ENCODE data around the gene ACCSL.
A peak's percentile ranks its signal among the peaks of the same experiment; 100 is the strongest.

The ACCSL gene

DNA sequence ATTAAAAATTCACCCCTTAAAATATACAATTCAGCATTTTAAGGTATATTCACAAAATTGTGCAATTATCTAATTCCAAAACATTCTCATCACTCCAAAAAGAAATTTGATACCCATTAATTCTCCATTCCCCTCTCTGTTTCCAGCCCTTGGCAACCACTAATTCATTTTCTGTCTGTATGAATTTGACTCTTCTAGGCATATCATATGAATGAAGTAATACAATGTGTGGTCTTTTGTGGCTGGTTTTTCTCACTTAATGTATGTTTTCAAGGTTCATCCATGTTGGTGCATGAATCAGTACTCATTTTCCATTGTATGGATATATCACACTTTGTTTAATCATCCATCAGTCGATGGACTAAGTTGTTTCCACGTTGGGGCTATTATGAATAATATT, 29.0 kb upstream of the ACCSL start:
- DNase-seq: no peak

DNA sequence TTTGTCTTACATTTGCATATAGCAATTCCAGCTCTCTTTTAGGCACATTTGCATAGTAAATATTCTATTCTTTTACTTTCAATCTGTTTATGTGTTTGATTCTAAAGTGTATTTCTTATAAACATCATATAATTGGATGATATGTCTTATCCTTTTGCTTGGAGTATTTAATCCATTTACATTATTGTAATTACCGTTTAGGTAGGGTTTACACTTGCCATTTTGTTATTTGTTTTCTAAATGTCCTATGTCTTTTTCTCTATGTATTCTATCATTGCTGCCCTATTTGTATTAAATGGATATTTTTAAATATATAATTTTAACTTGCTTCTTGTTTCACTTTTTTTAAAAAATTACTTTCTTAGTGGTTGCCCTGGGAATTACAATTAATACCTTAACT, 22.8 kb upstream of the ACCSL start:
- no peak for DNase-seq

DNA sequence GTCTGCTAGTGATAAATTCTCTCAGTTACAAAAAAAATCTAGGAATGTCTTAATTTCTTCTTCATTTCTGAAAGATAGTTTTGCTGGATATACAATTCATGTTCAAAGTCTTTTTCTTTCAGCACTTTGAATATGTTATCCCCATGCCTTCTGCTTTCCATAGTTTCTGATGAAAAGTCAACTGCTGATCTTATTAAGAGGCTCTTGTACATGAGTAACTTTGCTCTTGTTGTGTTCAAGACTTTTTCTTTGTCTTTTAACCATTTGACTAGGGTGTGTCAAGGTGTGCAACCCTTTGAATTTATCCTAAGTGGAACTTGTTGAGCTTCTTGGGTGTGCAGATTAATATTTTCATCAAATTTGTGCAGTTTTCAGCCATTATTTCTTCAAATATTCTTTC, 22.1 kb upstream of the ACCSL start:
- DNase-seq: no peak

DNA sequence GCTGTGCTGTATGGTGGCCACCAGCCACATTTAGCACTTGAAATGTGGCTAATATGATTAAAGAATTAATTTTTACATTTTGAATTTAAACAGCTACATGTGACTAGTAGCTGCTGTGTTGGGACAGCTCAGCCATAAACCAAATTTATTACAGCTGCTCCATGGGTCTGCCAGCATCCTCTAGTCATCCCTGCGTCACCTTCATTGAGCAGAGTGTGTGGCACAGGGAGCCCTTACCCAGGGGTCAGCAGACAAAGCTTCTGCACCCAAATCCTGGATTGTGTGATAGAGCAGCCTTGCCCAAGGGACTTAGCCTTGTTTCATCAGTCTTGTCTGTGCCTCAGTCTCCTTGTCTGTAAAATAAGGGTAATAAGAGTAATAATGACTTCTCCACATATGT, 19.4 kb upstream of the ACCSL start:
- no peak for DNase-seq

DNA sequence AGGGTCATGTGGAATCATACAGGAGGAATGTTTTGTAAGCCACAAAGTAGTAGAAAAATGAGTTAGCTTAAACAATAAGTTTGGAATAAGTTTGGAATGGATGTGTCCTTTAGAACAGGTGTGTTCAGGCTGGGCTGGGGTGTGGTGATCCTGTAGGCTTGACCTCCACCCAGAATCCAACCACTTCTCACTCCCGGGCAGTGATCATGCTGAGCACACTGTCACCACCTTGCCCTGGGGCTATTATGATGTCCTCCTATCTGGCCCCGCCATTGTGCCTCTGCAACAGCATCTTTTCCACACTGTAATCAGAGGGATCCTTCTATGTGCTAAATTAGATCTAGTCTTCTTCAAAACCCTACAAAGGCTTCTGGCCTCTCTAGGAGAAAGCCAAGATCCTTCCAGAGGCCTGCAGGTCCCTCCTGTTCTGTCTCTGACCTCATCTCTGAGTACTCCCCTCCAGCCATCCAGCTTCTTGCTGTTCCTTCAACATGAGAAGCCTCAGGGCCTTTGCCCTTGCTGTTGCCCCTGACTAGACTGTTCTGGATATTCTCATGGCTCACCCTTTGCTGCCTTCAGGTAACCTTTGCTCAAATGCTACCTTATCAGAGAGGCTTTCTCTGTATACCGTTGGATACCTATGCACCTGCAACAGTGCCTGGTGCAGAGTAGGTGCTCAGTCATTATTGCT, 18.8 kb upstream of the ACCSL start:
- no peak for DNase-seq

DNA sequence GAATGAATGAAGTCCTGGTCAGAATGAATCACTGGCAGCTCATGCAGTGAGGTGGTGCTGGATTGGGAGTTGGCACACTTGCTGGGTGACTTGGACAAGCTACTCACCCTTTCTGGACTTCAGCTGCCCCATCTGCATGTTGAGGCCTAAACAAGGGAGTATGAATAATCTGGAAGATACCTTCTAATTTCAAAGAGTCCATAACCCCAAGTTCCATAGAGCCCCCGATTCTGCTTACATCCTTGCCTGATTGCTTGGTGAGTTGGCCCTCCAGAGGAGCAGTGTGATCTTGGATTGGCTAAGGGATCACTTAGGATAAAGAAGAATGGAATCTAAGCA, 18.3 kb upstream of the ACCSL start:
- DNase-seq: no peak

DNA sequence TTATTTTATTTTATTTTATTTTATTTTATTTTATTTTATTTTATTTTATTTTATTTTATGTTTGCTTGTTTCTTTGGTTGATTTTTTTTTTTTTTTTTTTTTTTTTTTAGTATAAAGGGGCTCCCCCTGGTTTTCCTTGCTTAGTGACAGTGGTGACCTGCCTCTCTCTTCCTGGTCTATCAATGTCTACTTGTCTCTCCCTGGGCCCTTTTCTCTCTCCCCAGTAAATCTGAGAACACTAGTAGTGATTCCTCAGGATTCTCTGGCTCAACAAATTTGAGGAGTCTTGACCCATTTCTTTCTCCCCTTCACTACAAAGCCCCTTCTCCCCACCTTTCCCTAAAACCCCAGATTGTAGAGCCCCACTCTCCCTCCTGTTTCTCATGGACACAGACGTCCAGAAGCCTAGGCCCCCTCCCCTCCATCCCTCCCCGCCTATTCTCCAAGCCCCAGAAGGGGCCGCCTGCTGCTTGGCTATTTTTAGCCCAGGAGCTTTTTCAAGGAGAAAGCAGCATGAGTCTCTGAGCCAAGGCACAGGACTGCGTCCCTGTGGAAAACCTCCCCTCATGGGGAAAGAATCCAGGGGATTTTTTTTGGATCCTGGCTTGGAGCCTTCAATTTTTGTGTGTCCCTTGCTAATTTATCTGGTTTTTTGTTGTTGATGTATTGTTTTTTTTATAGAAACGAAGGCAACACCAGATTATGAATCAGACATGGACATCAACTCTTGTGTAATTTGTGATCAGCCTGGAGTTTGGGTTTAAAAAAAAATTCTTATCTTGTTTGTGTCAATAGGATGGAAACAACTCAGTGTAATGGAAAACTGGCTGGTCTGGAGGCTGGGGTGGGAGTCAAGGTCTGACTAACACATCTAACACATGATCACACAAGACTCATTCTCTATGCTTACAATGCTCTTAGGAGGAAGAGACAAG, 17.5 kb upstream of the ACCSL start:
- DNase-seq: no peak

DNA sequence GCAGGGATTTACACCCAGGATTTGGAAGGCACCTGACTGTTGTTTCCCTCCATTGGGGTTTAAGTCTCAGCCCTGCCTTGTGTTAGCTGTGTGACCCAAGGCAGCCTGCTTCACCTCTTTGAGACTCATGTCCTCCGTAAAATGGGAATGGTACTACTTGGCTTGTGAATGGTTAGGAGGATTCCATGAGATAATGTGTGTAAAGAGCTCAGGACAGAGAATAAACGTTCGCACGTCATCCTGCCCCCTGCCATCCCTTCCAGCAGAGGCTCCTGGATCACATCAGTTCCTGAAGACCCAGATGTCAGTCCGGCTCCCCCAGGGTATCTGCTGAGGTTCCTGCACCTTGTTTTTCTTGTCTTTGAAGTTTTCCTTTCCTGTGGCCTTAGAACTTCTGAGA, 16.8 kb upstream of the ACCSL start:
- DNase-seq: no peak

DNA sequence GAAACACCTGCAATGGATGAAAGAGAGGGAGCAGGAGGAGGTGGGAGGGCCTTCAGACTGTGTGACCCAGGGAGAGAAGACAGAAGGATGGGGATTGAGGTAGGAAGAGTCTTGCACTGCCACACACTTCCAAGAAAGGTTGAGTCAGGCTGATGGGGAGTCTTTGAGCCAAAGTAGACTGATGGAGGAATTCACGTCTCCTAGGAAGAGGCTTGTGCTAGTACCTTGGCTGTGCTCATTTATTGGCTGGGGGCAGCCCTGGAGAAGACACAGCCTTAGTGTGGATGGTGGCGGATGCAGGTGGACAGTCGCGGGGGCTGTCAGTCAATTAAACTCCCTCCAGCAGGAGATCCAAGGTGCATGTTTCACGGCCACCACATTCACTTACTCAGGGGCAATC, 16.2 kb upstream of the ACCSL start:
- no peak for DNase-seq

DNA sequence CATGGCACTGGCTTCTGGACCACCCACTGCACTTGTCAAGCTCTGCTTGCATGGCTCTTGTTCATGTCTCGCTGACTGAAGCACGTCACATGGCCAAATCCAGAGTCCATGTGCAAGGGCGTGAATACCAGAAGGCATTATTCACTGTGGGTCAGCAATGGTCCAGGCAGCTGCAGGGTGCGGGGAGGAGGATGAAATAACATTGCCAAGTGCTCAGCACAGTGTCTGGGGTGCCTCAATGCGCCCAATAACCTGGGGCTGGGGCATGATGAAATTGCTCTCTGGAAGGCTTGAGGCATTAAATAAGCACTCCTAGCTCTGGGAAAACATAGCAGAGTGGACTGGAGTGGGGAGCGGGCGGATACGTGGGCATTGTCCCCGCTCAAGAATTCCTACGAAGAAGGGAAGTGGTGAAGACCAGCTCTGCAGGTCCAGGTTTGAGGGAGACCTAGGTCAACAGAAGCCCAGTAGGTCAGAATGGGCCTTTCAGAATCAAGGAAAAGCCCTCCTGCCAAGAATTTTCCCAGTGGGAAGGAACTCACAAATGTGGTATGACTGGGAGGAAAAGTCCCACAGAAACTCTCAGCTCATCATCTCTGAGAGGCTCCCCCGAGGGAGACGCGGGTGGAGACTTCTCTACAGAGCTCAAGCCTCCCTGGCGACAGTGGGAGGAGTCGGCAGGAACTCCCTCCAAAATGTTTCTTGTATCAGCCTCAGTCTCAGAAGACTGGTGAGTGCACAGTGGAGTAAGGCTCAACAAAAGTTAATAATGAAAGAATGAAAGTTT, 15.3 kb upstream of the ACCSL start:
- DNase-seq: no peak

DNA sequence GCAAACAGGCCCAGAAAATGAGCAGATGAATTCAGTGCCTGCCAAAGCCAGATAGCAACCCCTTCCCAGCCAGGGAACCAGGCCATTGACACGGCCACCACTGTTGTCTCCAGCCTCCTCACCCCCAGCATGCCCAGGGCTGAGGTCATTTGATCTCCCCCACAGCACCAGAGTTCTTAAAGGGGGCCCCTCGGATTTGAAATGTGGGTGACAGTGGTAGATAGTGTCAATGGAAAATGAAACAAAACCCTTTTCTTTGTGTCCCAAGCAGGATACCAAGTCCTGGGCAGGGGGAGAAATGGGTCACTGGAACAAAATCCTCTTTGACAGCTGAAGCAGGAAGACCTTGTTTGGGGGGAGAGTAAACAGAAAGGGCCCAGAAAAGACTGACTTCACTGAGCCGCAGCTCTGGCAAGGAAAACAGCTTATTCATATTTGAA, 14.3 kb upstream of the ACCSL start:
- DNase-seq: no peak

DNA sequence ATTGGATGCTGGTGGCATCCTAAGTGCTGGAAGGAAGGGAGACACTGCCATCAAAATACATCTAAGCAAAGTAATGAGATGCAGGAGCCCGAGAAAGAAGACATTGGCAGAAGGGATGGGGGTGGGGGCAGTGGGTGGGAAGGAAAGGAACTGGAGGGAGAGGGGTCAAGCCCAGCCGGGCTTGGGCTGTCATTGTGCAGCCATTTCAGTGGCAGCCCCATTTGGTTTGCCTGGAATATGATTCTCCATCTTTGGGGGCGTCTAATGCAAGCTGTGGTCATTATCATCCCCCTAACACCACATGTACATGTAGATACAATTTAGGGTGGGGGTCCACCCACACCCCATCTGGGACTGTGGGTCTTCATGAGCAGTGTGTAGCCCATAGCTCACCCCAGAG, 13.9 kb upstream of the ACCSL start:
- no peak for DNase-seq

DNA sequence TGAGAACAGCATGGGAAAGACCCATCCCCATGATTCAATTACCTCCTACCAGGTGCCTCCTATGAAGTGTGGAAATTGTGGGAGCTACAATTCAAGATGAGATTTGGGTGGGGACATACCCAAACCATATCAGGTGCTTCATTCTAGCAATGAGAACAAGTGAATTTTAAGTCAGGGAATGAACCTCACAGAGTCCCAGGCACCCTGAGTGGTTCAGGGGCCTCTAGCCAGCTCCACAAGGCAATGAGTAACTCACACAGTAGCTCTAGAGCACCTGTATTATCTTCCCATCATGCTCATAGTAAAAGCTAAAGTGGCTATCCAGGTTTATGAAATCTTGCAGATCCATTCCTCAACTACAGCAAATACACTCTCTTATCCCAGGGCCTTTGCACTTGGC, 13.1 kb upstream of the ACCSL start:
- no peak for DNase-seq

DNA sequence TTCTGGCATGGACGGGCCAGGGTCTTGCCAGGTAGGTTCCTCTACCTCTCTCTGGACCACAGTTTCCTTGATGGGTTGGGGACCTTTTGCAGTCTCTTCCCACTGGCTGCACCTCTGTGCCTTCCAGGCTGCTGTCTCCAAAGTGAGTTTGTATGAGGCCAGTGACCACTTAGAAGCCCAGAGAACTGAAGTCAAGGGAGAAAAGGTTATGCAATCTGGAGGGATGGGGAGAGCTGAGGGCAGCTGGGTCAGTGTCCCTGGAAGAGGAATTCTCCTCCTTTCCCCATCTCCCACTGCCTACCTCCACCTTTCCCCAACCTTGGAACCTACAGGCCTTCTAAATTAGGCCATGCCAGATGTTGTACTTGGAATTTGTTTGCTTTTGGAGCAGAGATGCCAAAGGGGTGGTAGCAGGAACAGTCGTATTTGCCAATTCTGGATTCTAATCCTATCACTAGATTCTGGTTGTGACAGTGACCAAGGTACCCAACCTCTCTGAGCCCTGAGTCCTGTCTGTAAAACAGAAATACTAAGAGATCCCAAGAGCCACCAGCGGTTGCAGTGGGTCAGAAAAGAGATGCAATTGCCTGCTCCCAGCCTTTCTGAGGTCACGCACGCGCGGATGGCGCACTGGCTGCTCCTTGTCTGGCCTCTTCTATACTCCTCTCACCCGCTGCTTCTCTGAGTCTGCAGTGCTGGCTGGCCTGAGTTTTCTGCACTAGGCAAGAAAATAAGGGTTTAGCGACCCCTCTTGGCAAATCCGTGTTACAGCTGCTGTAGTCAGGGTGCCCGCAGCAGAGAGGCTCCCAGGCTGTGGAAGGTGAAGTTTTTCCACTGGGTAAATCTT, 10.7 kb upstream of the ACCSL start:
- DNase-seq: peak; percentile 43 to 53

DNA sequence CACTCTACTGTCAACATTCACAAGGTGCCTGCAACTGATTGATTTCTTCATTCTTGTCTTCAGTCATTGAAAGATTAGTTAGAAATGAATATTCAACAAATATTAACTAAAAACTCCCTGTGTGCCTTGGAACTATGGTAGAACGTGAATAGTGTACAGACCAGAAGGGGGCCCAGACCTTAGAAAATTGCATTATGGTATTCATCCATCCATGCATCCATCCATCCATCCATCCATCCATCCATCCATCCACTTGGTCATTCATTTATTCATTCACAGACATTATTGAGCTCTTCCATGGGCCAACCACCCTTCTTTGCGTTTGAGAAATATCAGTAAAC, 10.2 kb upstream of the ACCSL start:
- no peak for DNase-seq

DNA sequence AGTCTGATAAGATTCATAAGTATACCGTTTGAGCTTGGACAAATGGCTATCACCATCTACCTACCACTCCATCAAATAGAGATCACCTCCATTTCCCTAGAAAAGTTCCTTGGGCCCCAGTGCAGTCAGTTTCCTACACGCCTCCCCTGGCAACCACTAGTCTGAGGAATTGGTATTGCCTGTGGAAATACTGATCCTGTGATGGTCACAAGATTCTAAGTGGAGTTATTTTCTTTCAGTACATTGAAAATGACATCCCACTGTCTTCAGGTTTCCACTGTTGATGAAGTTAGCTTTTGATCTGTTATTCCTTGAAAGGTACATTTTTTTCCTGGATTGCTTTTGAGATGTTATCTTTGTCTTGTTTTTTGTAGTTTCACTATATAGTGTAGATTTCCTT, 4.6 kb upstream of the ACCSL start:
- DNase-seq: no peak

DNA sequence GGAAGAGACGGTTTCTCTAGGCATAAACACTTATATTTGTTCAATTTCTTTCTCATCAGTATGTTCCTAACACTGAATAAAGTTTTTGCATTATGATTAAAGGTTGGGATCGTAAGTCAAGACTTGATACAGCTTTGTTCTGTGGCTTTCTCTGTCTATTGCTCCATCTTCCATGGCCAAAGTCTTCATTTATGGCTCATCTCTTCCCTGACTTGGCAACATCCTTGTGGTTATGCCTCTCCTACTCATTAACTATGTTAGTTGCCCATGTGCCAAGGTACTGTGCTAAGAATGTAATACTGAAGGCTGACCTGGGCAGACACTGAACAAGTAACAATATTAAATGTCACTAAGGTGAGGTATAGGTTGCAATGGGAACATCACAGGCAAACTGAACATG, 1.6 kb upstream of the ACCSL start:
- no peak for DNase-seq

DNA sequence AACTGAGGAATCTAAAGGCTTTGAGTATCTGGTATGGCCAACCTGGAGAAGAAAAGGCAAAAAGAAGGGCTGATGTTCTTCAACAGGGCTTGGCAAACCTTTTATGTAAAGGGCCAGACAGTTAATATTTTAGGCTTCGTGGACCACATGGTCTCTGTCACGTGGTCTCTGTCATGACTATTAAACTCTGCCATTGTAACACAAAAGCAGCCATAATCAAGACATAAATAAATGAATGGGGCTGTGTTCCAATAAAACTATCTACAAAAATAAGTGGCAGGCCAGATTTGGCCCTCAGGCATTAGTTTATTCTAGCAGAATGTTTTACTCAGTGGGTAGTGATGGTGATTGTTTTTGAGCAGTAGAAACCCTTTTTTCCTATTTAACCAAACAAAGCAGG, 483 bp upstream of the ACCSL start:
- no peak for DNase-seq

DNA sequence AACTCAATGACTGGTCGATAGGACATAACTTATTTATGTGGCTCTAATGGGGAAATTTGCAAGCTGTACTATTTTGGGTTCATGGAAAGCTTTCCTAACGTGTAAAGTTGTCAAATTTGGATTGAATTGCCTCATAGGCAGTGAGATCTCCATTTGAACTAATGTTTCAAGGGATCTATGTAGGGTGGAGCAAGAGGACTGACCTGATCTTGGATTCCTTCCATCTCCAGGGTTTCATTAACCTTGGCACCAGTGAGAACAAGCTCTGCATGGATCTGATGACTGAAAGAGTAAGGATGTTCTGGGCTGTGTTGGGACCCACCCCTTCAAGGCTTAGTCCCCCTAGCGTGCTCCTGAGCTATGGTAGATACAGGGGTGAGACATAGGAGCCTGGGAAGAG, 2.1 kb downstream of the ACCSL start:
- no peak for DNase-seq

DNA sequence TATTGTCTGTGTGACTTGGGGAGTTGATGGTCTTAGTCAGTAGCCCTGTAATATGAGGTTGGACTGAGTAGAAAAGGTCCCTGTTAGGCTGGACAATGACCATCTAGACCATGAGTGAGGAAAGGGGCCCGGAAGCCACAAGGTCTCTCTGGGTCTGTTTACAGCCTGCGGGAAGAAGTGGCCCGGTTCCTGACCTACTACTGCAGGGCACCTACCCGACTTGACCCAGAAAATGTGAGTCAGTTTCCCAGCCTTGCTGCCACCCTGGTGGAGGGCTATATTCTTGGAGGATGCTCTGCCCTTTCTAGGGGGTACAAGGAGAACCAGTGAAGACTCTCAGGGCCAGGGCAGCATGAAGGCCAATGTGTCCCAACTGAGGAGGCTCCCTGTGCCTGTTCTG, 3.4 kb downstream of the ACCSL start:
- DNase-seq: no peak

DNA sequence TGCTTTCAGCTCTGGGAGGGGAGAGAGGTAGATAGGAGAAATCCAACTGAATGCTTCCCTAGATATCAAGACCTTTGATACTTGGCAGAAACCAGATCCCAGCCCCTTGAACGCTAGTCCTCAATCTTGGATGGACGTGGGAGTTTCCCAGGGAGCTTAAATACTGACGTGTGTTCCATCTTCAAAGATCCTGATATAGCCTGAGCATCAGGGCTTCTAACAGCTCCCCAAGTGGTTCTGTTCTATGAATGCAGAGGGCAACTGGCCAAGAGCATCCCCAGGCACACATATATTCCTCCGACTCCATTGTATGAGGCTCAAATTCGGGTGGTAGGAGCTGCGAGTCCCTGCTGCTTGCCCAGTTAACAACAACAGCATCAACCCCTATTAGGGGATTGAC, 9.6 kb downstream of the ACCSL start:
- no peak for DNase-seq

DNA sequence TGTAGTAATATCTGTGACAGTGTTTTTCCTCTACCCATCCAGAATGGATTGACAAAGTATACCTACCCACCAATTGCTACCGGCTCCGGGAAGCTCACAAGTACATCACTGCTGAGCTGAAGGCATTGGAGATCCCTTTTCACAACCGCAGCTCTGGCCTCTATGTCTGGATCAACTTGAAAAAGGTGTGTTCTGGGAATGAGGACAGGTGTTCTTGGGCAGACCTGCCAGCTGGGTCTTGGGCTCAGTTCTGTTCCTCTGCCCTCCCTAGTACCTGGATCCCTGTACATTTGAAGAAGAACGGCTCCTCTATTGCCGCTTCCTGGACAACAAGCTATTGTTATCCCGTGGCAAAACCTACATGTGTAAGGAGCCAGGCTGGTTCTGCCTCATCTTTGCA, 10.5 kb downstream of the ACCSL start:
- DNase-seq: no peak

DNA sequence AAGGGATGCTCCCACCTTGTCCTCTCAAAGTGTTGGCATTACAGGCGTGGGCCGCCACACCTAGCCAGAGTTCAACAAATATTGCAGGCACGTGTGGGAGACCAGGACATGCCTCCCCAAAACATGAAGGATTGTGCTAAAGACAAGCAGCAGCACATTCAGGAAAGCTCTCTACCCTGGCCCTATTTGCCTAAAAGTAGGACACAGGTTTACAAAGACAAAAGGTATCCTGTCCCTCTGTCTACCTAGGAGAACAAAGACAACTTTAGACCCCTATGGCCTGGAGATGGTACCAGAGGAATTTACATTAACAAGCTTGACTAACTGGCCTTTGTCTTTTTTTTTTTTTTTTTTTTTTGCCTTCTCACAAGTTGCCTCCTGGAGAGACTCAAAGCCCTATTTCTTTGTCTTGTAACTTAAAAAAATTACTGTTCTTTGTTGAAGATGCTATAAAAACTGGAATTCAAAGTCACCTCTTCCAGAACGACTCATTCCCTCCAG, 17.4 kb downstream of the ACCSL start:
- DNase-seq: no peak

Measured in activated T-cell treated with anti-CD3 and anti-CD28 coated beads, Interleukin-2, amount 50 U/mL, for 48 hours (primary cell).